Measurements from ENCODE around the gene TTC1. TPM values are rescaled to one million over a fixed set of nuclear protein-coding genes. Genes with fewer than 3 reads are reported as not detected.
"Not testable (repeated sequence)": the region's sequence is repeated elsewhere in the genome, so short reads cannot be mapped to it uniquely, and the experiment has no call there.

Gene TTC1
- total RNA-seq, 2 experiments from 2014 or later: 53.6 to 54.3 TPM

DNA sequence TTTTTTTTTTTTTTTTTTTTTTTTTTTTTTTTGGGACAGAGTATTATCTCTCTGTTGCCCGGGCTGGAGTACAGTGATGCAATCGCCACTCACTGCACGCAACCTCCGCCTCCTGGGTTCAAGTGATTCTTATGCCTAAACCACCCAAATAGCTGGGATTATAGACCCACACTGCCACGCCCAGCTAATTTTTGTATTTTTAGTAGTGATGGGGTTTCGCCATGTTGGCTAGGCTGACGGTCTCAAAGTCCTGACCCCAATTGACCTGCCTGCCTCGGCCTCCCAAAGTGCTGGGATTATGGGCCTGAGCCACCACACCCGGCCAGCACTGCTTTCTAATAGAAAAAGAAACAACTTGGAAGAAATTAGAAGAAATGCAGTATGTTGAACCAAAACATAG is 39.2 kb downstream of the TTC1 start:
- intact Hi-C loops (cut with micrococcal nuclease): no loop called here
- ChIA-PET CTCF (no interaction called here), POLR2A (no interaction called here)
- DNase-seq: no peak
- H3K27me3 Mint-ChIP-seq: no peaks in the 10 kb centered on the region
- H3K4me1 Mint-ChIP-seq (ENCODE audit: low read depth): peaks cover 6% of the 10 kb centered on the region
- H3K4me3 Mint-ChIP-seq: no peak overlapping the region
- H3K9me3 Mint-ChIP-seq: no peaks in the 10 kb centered on the region
- no peak overlapping the region for H3K27ac Mint-ChIP-seq
- H3K36me3 Mint-ChIP-seq: peaks cover 35% of the 10 kb centered on the region

GRCh38 chr5:160049099-160049498 is 40.2 kb downstream of the TTC1 start:
- Mint-ChIP-seq H3K4me3 (no peak overlapping the region), H3K27me3 (no peaks in the 10 kb centered on the region), H3K4me1 (ENCODE audit: low read depth) (peaks cover 5% of the 10 kb centered on the region), H3K27ac (no peak overlapping the region), H3K36me3 (peaks cover 37% of the 10 kb centered on the region), H3K9me3 (no peaks in the 10 kb centered on the region)
- ChIA-PET CTCF (interaction anchor here (1.1 kb wide), 1 partner anchor 28 kb away, joined by 3 read pairs; no protein-coding TSS in a partner anchor), POLR2A (no interaction called here)
- intact Hi-C loops (cut with micrococcal nuclease): no loop called here
- no peak for DNase-seq

DNA sequence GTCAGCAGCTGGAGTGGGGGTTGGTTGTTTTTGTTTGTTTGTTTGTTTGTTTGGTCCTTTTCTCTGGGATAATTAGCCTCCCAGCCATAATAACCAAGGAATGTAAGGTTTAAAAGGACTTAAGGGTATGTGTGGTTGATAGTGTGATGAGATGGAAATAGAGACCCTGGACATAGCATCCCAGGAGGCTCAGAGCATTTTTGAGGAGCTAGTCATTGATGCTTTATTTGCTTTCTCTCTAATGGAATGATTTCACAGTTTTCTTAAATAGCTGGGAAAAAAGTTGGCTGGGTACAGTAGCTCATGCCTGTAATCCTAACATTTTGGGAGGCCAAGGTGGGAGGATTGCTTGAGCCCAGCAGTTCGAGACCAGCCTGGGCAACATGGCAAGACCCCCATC is 45.1 kb downstream of the TTC1 start:
- POLR2A ChIA-PET: no interaction called here
- H3K4me1 Mint-ChIP-seq (ENCODE audit: low read depth): no peaks in the 10 kb centered on the region
- H3K27me3 Mint-ChIP-seq: no peaks in the 10 kb centered on the region
- CTCF ChIA-PET: interaction anchor here (1.2 to 1.3 kb wide), 2 partner anchors 27 to 32 kb away, joined by 3 read pairs; no protein-coding TSS in a partner anchor
- DNase-seq: no peak
- peaks cover 46% of the 10 kb centered on the region for H3K36me3 Mint-ChIP-seq
- intact Hi-C loops (cut with micrococcal nuclease): no loop called here
- no peak overlapping the region for H3K27ac Mint-ChIP-seq
- no peaks in the 10 kb centered on the region for H3K9me3 Mint-ChIP-seq
- no peak overlapping the region for H3K4me3 Mint-ChIP-seq

DNA sequence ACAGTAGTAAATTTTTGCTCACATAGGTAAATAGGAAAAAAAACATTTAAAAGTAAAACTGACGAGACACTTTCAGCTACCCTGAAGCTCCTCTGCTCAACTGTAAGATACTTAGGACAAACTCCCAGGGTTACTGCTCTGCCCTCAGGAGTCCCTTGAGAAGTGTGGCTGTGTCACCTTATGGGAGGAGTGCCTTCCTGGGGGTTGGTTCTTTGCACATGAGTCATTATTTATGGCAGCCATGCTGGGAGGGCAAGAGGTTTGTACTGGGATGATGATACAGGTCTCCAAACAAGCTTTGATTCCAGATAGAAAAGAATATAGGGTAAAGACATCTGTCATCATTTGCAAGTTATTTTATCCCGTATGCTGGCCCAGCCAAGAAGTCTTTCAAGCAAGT is 45.9 kb downstream of the TTC1 start:
- intact Hi-C loops (cut with micrococcal nuclease): no loop called here
- Mint-ChIP-seq H3K9me3 (no peaks in the 10 kb centered on the region), H3K27ac (no peak overlapping the region), H3K4me3 (no peak overlapping the region), H3K27me3 (no peaks in the 10 kb centered on the region), H3K36me3 (peaks cover 40% of the 10 kb centered on the region), H3K4me1 (ENCODE audit: low read depth) (no peaks in the 10 kb centered on the region)
- DNase-seq: no peak
- ChIA-PET POLR2A (no interaction called here), CTCF (no interaction called here)

- Mint-ChIP-seq H3K4me1 (ENCODE audit: low read depth) (no peaks in the 10 kb centered on the region), H3K27ac (no peak overlapping the region), H3K9me3 (no peaks in the 10 kb centered on the region), H3K36me3 (peaks cover 30% of the 10 kb centered on the region), H3K4me3 (no peak overlapping the region), H3K27me3 (no peaks in the 10 kb centered on the region)
- ChIA-PET POLR2A (no interaction called here), CTCF (interaction anchor here (1.9 kb wide), 1 partner anchor 35 kb away, joined by 7 read pairs; no protein-coding TSS in a partner anchor)
- intact Hi-C loops (cut with micrococcal nuclease): no loop called here
- no peak for DNase-seq
Observed at GRCh38 chr5:160057256-160057655, 48.3 kb downstream of the TTC1 start.

GRCh38 chr5:160060001-160060400 is 51.1 kb downstream of the TTC1 start:
- no peaks in the 10 kb centered on the region for H3K9me3 Mint-ChIP-seq
- H3K4me3 Mint-ChIP-seq: no peak overlapping the region
- H3K36me3 Mint-ChIP-seq: peaks cover 22% of the 10 kb centered on the region
- POLR2A ChIA-PET: no interaction called here
- no peaks in the 10 kb centered on the region for H3K27me3 Mint-ChIP-seq
- H3K27ac Mint-ChIP-seq: no peak overlapping the region
- DNase-seq: no peak
- CTCF ChIA-PET: no interaction called here
- no peaks in the 10 kb centered on the region for H3K4me1 Mint-ChIP-seq (ENCODE audit: low read depth)
- intact Hi-C loops (cut with micrococcal nuclease): no loop called here

DNA sequence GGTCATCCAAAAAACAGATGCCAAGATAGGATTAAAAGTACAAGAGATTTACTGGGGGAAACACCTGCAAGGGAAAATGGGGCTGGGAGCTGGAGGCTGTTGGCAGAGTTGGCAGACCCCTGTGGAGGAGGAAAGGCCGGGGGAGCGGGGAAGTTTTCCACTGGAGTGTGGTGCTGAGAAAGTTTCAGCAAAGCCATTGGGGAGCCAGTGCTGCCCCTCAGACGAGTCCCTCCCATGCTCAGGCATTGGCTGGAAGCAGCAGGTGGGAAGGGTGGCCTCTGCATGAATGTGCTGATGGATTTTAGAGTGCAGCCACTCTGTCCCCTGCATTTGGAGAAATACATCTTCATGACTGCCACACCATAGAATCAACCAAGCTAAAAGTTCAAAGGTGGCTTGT is 52.8 kb downstream of the TTC1 start:
- Mint-ChIP-seq H3K27ac (no peak overlapping the region), H3K4me3 (no peak overlapping the region), H3K9me3 (no peaks in the 10 kb centered on the region), H3K27me3 (no peaks in the 10 kb centered on the region), H3K36me3 (peaks cover 19% of the 10 kb centered on the region), H3K4me1 (ENCODE audit: low read depth) (no peaks in the 10 kb centered on the region)
- intact Hi-C loops (cut with micrococcal nuclease): no loop called here
- POLR2A ChIA-PET: no interaction called here
- DNase-seq: no peak
- CTCF ChIA-PET: interaction anchor here (0.8 kb wide), 1 partner anchor 19 kb away, joined by 3 read pairs; no protein-coding TSS in a partner anchor

DNA sequence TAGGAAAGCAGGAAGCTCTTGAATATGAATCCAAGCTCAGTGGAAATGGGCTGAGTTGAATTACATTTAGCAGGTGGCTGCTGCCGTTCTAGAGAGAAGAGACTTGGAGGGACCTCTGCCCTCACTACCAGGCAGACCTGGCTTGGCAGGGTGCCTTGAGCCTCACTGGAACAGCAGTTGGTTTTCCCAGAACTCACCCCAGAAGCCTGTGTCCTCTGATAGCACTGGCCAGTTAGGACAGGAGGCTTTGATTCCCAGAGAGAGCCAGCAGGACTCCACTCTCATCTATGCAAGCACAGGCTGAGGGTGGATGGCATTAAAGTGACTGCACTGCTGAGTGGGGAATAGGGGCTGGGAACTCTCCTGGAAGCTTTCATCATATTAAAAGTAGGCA is 55.5 kb downstream of the TTC1 start:
- Mint-ChIP-seq H3K36me3 (peaks cover 13% of the 10 kb centered on the region), H3K27ac (no peak overlapping the region), H3K4me3 (no peak overlapping the region), H3K4me1 (ENCODE audit: low read depth) (no peaks in the 10 kb centered on the region), H3K27me3 (no peaks in the 10 kb centered on the region), H3K9me3 (no peaks in the 10 kb centered on the region)
- ChIA-PET CTCF (interaction anchor here (1.3 kb wide), 1 partner anchor 42 kb away, joined by 4 read pairs; no protein-coding TSS in a partner anchor), POLR2A (no interaction called here)
- DNase-seq: no peak
- intact Hi-C loops (cut with micrococcal nuclease): no loop called here

GRCh38 chr5:160064995-160065614 is 56.2 kb downstream of the TTC1 start:
- ChIA-PET POLR2A (no interaction called here), CTCF (interaction anchor here (1.3 kb wide), 1 partner anchor 43 kb away, joined by 4 read pairs; no protein-coding TSS in a partner anchor)
- H3K4me1 Mint-ChIP-seq (ENCODE audit: low read depth): no peaks in the 10 kb centered on the region
- no peak overlapping the region for H3K27ac Mint-ChIP-seq
- no peak for DNase-seq
- H3K36me3 Mint-ChIP-seq: peaks cover 16% of the 10 kb centered on the region
- no peaks in the 10 kb centered on the region for H3K27me3 Mint-ChIP-seq
- no peak overlapping the region for H3K4me3 Mint-ChIP-seq
- H3K9me3 Mint-ChIP-seq: no peaks in the 10 kb centered on the region
- intact Hi-C loops (cut with micrococcal nuclease): no loop called here

- intact Hi-C loops (cut with micrococcal nuclease); POLR2A ChIA-PET; H3K4me1 Mint-ChIP-seq (ENCODE audit: low read depth); DNase-seq; H3K9me3 Mint-ChIP-seq; H3K4me3 Mint-ChIP-seq; H3K27me3 Mint-ChIP-seq; H3K27ac Mint-ChIP-seq: not testable (repeated sequence)
- CTCF ChIA-PET: interaction anchor here (1.7 kb wide), 1 partner anchor 47 kb away, joined by 5 read pairs; no protein-coding TSS in a partner anchor
- H3K36me3 Mint-ChIP-seq: peaks cover 14% of the 10 kb centered on the region
Observed at GRCh38 chr5:160069120-160069519, 60.2 kb downstream of the TTC1 start.

DNA sequence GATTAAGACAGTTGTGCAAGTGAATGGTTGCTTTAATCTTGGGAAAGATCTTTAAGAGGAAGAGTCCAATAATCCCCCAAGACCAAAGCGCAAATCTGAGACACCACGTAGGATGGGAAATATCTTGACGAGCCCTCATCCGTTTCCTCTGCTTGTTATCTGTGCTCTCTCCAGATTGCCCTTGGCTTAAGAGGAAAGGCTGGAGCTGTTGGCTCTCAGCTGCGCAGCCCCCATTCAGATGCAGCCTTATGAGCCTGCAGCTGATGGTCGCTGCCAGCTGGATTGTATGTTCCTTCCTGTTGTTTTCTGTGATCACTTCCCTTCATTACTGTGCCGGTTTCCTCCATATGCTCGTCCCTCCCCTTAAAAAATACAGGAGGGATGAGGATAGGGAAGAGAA is 62.6 kb downstream of the TTC1 start:
- ChIA-PET CTCF (interaction anchor here (1.6 kb wide), 1 partner anchor 9 kb away, joined by 6 read pairs; no protein-coding TSS in a partner anchor), POLR2A (no interaction called here)
- H3K4me1 Mint-ChIP-seq (ENCODE audit: low read depth): no peaks in the 10 kb centered on the region
- H3K27ac Mint-ChIP-seq: no peak overlapping the region
- H3K36me3 Mint-ChIP-seq: peaks cover 7% of the 10 kb centered on the region
- H3K27me3 Mint-ChIP-seq: no peaks in the 10 kb centered on the region
- no peak overlapping the region for H3K4me3 Mint-ChIP-seq
- no peaks in the 10 kb centered on the region for H3K9me3 Mint-ChIP-seq
- DNase-seq: no peak
- intact Hi-C loops (cut with micrococcal nuclease): no loop called here

DNA sequence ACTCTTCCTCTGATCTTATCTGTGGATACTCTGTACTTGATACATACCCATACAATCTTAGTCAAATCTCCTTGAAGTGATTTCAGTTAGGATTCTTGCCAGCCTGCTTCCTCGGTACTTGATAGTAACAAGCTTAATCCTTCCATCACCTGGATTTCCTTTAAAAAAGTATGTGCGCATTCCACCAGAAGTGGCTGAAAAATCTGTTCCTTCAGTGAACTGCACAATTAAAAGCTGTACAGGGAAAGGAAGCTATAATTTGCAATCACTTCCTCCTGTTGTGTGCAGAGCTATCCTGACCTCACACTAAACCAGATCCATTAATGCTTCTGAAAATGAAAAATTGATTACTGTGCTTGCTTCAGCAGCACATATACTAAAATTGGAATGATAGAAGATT is 63.0 kb downstream of the TTC1 start:
- ChIA-PET POLR2A (no interaction called here), CTCF (interaction anchor here (1.6 kb wide), 1 partner anchor 9 kb away, joined by 6 read pairs; no protein-coding TSS in a partner anchor)
- no peaks in the 10 kb centered on the region for H3K4me1 Mint-ChIP-seq (ENCODE audit: low read depth)
- intact Hi-C loops (cut with micrococcal nuclease): no loop called here
- peaks cover 7% of the 10 kb centered on the region for H3K36me3 Mint-ChIP-seq
- no peaks in the 10 kb centered on the region for H3K27me3 Mint-ChIP-seq
- no peak for DNase-seq
- H3K27ac Mint-ChIP-seq: no peak overlapping the region
- H3K9me3 Mint-ChIP-seq: no peaks in the 10 kb centered on the region
- H3K4me3 Mint-ChIP-seq: no peak overlapping the region

GRCh38 chr5:160075073-160075472 is 66.1 kb downstream of the TTC1 start:
- H3K9me3 Mint-ChIP-seq: no peaks in the 10 kb centered on the region
- no peak for DNase-seq
- no peaks in the 10 kb centered on the region for H3K27me3 Mint-ChIP-seq
- no peak overlapping the region for H3K4me3 Mint-ChIP-seq
- ChIA-PET CTCF (no interaction called here), POLR2A (no interaction called here)
- H3K27ac Mint-ChIP-seq: no peak overlapping the region
- no peaks in the 10 kb centered on the region for H3K4me1 Mint-ChIP-seq (ENCODE audit: low read depth)
- intact Hi-C loops (cut with micrococcal nuclease): no loop called here
- H3K36me3 Mint-ChIP-seq: peaks cover 12% of the 10 kb centered on the region
